Common myeloid progenitor, CD34-positive (primary cell): Measurements from ENCODE around the gene STIM1.

Source experiments
- CTCF ChIA-PET: fragments of 350-600 bp; sonication (Branson Sonifier 250); formaldehyde crosslinking; loops from one replicate; lab custom pipeline; 2021; ENCODE audit warnings: antibody characterized with exemption; lab: Charles Lee
- POLR2A ChIA-PET: fragments of 350-600 bp; sonication (Branson Sonifier 250); formaldehyde crosslinking; loops from one replicate; lab custom pipeline; 2021; ENCODE audit warnings: antibody characterized with exemption; lab: Charles Lee
- DNase-seq, 3 donors: peaks; one replicate each; pipeline versions ENCODE4 v3.0.0 to v3.0.0-alpha.2; 2013
- H3K27ac ChIP-seq, 2 experiments: 1 replicate in 1 of 2; 2 replicates in 1 of 2; pipeline ENCODE4 v1.7.0; 2013; ENCODE audit warnings: inconsistent platforms in 2 of 2, low read length in 2 of 2, mild to moderate bottlenecking in 2 of 2, low read depth in 1 of 2, moderate library complexity in 1 of 2; ENCODE audit not compliant: severe bottlenecking in 2 of 2, insufficient read depth in 1 of 2, poor library complexity in 1 of 2
- H3K27me3 ChIP-seq, 5 experiments: replicated peaks in 2 of 5; 1 replicate in 3 of 5; 2 replicates in 2 of 5; pipeline versions ENCODE4 v1.6.1 to v1.7.0; 2013; ENCODE audit warnings: low read length in 4 of 5, mild to moderate bottlenecking in 2 of 5, moderate library complexity in 2 of 5, inconsistent platforms in 1 of 5; ENCODE audit not compliant: insufficient read depth in 5 of 5, control insufficient read depth in 4 of 5
- H3K36me3 ChIP-seq, 4 experiments: 1 replicate in 2 of 4; 2 replicates in 2 of 4; pipeline versions ENCODE4 v1.6.1 to v1.7.0; 2013; ENCODE audit warnings: low read length in 3 of 4, control low read depth in 1 of 4, mild to moderate bottlenecking in 1 of 4; ENCODE audit not compliant: control insufficient read depth in 4 of 4, insufficient read depth in 4 of 4
- H3K4me1 ChIP-seq, 4 experiments: 1 replicate in 3 of 4; 2 replicates in 1 of 4; pipeline versions ENCODE4 v1.6.1 to v1.7.1; 2013; ENCODE audit warnings: low read length in 3 of 4, mild to moderate bottlenecking in 3 of 4, control low read depth in 1 of 4, inconsistent platforms in 1 of 4, moderate library complexity in 1 of 4; ENCODE audit not compliant: control insufficient read depth in 4 of 4, insufficient read depth in 4 of 4; ENCODE audit errors: control extremely low read depth in 1 of 4
- H3K4me3 ChIP-seq, 7 experiments: 1 replicate in 4 of 7; 2 replicates in 3 of 7; pipeline versions ENCODE4 v1.5.1 to v1.7.0; 2013; ENCODE audit warnings: mild to moderate bottlenecking in 7 of 7, low read length in 6 of 7, moderate library complexity in 6 of 7, inconsistent platforms in 2 of 7, low read depth in 2 of 7, control low read depth in 1 of 7; ENCODE audit not compliant: insufficient read depth in 4 of 7, control insufficient read depth in 1 of 7; ENCODE audit errors: extremely low read depth in 1 of 7
- H3K9me3 ChIP-seq, 5 experiments: 1 replicate in 4 of 5; 2 replicates in 1 of 5; pipeline versions ENCODE4 v1.6.1 to v1.7.1; 2013; ENCODE audit warnings: low read length in 4 of 5, mild to moderate bottlenecking in 2 of 5, inconsistent platforms in 1 of 5, low read depth in 1 of 5, moderate library complexity in 1 of 5; ENCODE audit not compliant: control insufficient read depth in 4 of 5, insufficient read depth in 2 of 5; ENCODE audit errors: control extremely low read depth in 1 of 5
- WGBS: methylation state at CpG from one replicate; pipeline ENCODE4 v1.1.5; 2013; ENCODE audit not compliant: insufficient coverage; 5-methylcytosine and 5-hydroxymethylcytosine counted together

STIM1 gene

DNA sequence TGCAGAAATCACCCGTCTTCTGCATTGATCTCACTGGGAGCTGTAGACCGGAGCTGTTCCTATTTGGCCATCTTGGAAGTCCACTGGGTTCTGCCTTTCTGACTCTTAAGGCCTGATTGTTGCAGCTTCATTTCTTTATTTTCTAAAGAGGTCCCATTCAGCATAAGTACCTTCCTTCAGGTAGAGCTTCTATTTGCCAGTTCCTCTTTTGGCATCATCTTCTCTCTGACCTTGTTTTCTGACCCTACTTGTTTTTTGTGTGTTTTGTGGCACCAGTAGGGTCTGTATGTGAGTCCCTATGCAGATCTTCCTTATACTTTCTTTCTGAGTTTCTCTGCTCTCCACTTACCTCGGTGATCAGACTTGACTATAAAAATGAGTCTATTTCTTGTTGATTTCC lies 161.7 kb downstream of the STIM1 start:
- ChIA-PET CTCF (interaction anchor here (1.1 to 1.8 kb wide), 6 partner anchors 8 to 176 kb away, joined by 3 to 6 read pairs (median 3); partner anchors contain the start of gene STIM1), POLR2A (no interaction called here)
- DNase-seq, result no peak
- WGBS, result 100% methylated on average over 2 of the region's 3 CpGs
- peaks cover 0 to 2% (median 1%) of the 10 kb centered on the region in 4 experiments for H3K36me3 ChIP-seq
- no peak overlapping the region for H3K4me3 ChIP-seq
- peaks cover 0 to 2% (median 0%) of the 10 kb centered on the region in 5 experiments for H3K9me3 ChIP-seq
- peaks cover 0 to 10% (median 0%) of the 10 kb centered on the region in 4 experiments for H3K4me1 ChIP-seq
- H3K27ac ChIP-seq, result no peak overlapping the region
- H3K27me3 ChIP-seq, result no peaks in the 10 kb centered on the region

- DNase-seq, result no peak
- Histone ChIP-seq H3K36me3 (peaks cover 0 to 6% (median 2%) of the 10 kb centered on the region in 4 experiments), H3K4me3 (no peak overlapping the region), H3K27ac (no peak overlapping the region), H3K27me3 (no peaks in the 10 kb centered on the region), H3K9me3 (peaks cover 0 to 10% (median 1%) of the 10 kb centered on the region in 5 experiments), H3K4me1 (peaks cover 0 to 10% (median 0%) of the 10 kb centered on the region in 4 experiments)
- CTCF ChIA-PET, result interaction anchor here (0.8 kb wide), 1 partner anchor 45 kb away, joined by 3 read pairs; no protein-coding TSS in a partner anchor
- POLR2A ChIA-PET, result no interaction called here
- WGBS, result 95% methylated on average over 2 of the region's 2 CpGs
Observed at GRCh38 chr11:4018641-4019040, 163.2 kb downstream of the STIM1 start.

DNA sequence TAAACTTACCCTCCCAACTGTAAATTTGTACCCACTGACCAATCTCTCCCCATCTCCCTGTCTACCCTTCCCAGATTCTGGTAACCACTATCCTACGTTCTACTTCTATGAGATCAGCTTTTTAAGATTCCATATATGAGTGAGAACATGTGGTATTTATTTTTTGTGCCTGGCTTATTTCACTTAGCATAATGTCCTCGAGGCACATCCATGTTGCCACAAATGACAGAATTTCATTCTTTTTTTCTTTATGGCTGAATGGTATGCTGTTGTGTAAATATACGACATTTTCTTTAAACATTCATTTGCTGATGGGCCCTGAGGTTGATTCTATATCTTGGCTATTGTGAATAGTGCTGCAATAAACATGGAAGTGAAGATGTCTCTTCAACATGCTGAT lies 164.4 kb downstream of the STIM1 start:
- Histone ChIP-seq H3K9me3 (peaks cover 1 to 13% (median 2%) of the 10 kb centered on the region in 5 experiments), H3K4me1 (peaks cover 0 to 10% (median 0%) of the 10 kb centered on the region in 4 experiments), H3K27ac (no peak overlapping the region), H3K27me3 (no peaks in the 10 kb centered on the region), H3K36me3 (peaks cover 0 to 18% (median 9%) of the 10 kb centered on the region in 4 experiments), H3K4me3 (no peak overlapping the region)
- ChIA-PET POLR2A (no interaction called here), CTCF (interaction anchor here (0.7 to 1.0 kb wide), 2 partner anchors 124 to 170 kb away, joined by 3 read pairs; no protein-coding TSS in a partner anchor)
- WGBS, result 60% methylated on average over 1 of the region's 3 CpGs
- no peak for DNase-seq

DNA sequence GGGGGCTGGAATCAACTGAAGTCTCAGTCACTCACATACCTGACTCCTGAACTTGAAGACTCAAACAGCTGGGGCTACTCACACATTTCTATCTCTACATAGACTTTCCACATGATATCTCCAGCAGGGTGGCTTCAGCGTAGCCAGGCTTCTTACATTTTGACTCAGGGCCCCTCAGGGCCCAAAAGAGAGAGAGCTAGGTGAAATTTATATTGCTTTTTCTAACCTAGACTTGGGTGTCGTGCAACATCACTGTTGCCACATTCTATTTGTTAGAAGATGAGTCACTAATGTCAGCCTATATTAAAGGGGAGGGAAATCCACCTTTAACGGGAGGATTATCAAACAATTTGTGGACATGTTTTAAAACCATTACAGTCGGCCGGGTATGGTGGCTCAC lies 167.2 kb downstream of the STIM1 start:
- H3K4me3 ChIP-seq, result no peak overlapping the region
- DNase-seq, result no peak
- no peak overlapping the region for H3K27ac ChIP-seq
- POLR2A ChIA-PET, result no interaction called here
- H3K9me3 ChIP-seq, result peaks cover 3 to 17% (median 8%) of the 10 kb centered on the region in 5 experiments
- CTCF ChIA-PET, result interaction anchor here (0.8 to 1.6 kb wide), 3 partner anchors 42 to 51 kb away, joined by 3 to 4 read pairs (median 4); no protein-coding TSS in a partner anchor
- peaks cover 15 to 40% (median 28%) of the 10 kb centered on the region in 4 experiments for H3K36me3 ChIP-seq
- H3K4me1 ChIP-seq, result peaks cover 0 to 7% (median 0%) of the 10 kb centered on the region in 4 experiments
- H3K27me3 ChIP-seq, result no peaks in the 10 kb centered on the region
- 100% methylated on average over 5 of the region's 5 CpGs for WGBS

DNA sequence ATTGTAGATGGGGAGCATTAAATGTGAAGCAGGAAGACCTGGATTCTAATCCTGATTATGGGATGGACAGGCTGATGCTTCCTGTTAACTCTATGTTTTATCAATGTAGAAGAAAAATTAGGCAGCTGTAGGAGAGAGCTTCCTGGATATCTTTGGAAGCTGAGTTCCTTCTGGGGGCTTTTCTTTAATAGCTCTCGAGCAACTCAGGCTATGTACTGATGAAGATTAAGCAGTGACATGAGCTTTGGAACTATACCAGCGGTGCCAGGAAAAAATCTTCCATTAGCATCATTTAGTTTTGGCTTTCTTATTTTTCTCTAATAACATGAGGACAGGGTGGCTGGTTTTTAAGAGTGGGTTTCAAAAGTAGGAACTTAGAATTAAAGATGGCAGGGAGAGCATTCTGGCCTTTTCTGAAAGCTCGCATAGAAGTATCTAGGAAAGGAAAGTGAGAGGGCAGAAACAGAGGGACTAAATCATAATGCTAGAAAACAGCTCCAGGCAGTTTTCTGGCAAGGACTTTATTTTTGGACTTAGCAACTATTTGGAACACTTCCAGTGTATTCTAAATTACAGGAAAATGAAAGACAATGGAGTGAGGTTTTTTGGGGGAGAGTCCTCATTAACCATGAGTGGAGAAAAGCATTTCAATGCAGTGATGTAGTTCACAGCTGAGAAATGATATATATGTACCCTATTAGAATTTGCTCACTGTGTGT lies 169.9 kb downstream of the STIM1 start:
- H3K4me3 ChIP-seq, result no peak overlapping the region
- no peak overlapping the region for H3K27ac ChIP-seq
- H3K4me1 ChIP-seq, result peaks cover 0 to 3% (median 0%) of the 10 kb centered on the region in 4 experiments
- 83% methylated on average over 2 of the region's 3 CpGs for WGBS
- ChIA-PET CTCF (interaction anchor here (1.0 to 2.5 kb wide), 4 partner anchors 8 to 28 kb away, joined by 3 to 8 read pairs (median 5); no protein-coding TSS in a partner anchor), POLR2A (no interaction called here)
- DNase-seq, result no peak
- H3K27me3 ChIP-seq, result no peaks in the 10 kb centered on the region
- H3K9me3 ChIP-seq, result peaks cover 3 to 17% (median 8%) of the 10 kb centered on the region in 5 experiments
- H3K36me3 ChIP-seq, result peaks cover 15 to 43% (median 28%) of the 10 kb centered on the region in 4 experiments

- DNase-seq, result no peak
- WGBS, result 80% methylated on average over 1 of the region's 2 CpGs
- H3K36me3 ChIP-seq, result peaks cover 15 to 43% (median 28%) of the 10 kb centered on the region in 4 experiments
- POLR2A ChIA-PET, result no interaction called here
- CTCF ChIA-PET, result interaction anchor here (1.0 to 2.5 kb wide), 4 partner anchors 9 to 29 kb away, joined by 3 to 8 read pairs (median 5); no protein-coding TSS in a partner anchor
- no peaks in the 10 kb centered on the region for H3K4me1 ChIP-seq
- H3K4me3 ChIP-seq, result no peak overlapping the region
- peaks cover 3 to 20% (median 8%) of the 10 kb centered on the region in 5 experiments for H3K9me3 ChIP-seq
- no peaks in the 10 kb centered on the region for H3K27me3 ChIP-seq
- H3K27ac ChIP-seq, result no peak overlapping the region
Observed at GRCh38 chr11:4025967-4026324, 170.5 kb downstream of the STIM1 start.

GRCh38 chr11:4026389-4026788 lies 170.9 kb downstream of the STIM1 start:
- ChIA-PET CTCF (interaction anchor here (1.0 to 2.5 kb wide), 3 partner anchors 11 to 29 kb away, joined by 3 to 8 read pairs (median 4); no protein-coding TSS in a partner anchor), POLR2A (no interaction called here)
- WGBS, result no CpG with 5 or more reads among the region's 1 CpG
- no peak for DNase-seq
- Histone ChIP-seq H3K27me3 (no peaks in the 10 kb centered on the region), H3K36me3 (peaks cover 15 to 43% (median 28%) of the 10 kb centered on the region in 4 experiments), H3K4me1 (no peaks in the 10 kb centered on the region), H3K4me3 (no peak overlapping the region), H3K9me3 (peaks cover 3 to 22% (median 8%) of the 10 kb centered on the region in 5 experiments), H3K27ac (no peak overlapping the region)
